Fibroblast of lung (primary cell): Measurements from ENCODE around the gene PSMD11. TPM values are rescaled to one million over a fixed set of nuclear protein-coding genes. Genes with fewer than 3 reads are reported as not detected.

Experiments used
- DNase-seq, 2 donors: peaks; one replicate each; pipeline versions ENCODE4 v3.0.0 to v3.0.0-alpha.2; 2010; ENCODE audit warnings: low read depth in 2 of 2
- H2AFZ ChIP-seq: 2 replicates; pipeline ENCODE4 v1.5.1; 2012; ENCODE audit warnings: low read length, control low read depth, inconsistent platforms
- H3K27ac ChIP-seq: 2 replicates; pipeline ENCODE4 v1.5.1; 2011; ENCODE audit warnings: low read length, control low read depth; ENCODE audit not compliant: insufficient read depth
- H3K27me3 ChIP-seq: 2 replicates; pipeline ENCODE4 v1.5.1; 2011; ENCODE audit warnings: mild to moderate bottlenecking, low read length; ENCODE audit not compliant: control insufficient read depth, insufficient read depth
- H3K36me3 ChIP-seq: 2 replicates; pipeline ENCODE4 v1.5.1; 2011; ENCODE audit warnings: low read length; ENCODE audit not compliant: control insufficient read depth, insufficient read depth
- H3K4me1 ChIP-seq: 2 replicates; pipeline ENCODE4 v1.5.1; 2011; ENCODE audit warnings: low read length; ENCODE audit not compliant: control insufficient read depth, insufficient read depth; ENCODE audit errors: extremely low read depth
- H3K4me2 ChIP-seq: 2 replicates; pipeline ENCODE4 v1.5.1; 2011; ENCODE audit warnings: low read length, control low read depth; ENCODE audit not compliant: insufficient read depth; ENCODE audit errors: extremely low read depth
- H3K4me3 ChIP-seq, 4 experiments: fragments of 200-600 bp in 1 of 4; sonication (generic) in 1 of 4; replicated peaks in 1 of 4; 2 replicates each; pipeline ENCODE4 v1.5.1; 2011 to 2016; ENCODE audit warnings: low read length in 4 of 4, low read depth in 3 of 4, mild to moderate bottlenecking in 3 of 4, control low read depth in 2 of 4, inconsistent platforms in 1 of 4, mixed read lengths in 1 of 4; ENCODE audit not compliant: insufficient read depth in 1 of 4; ENCODE audit errors: control extremely low read depth in 1 of 4
- H3K79me2 ChIP-seq: 2 replicates; pipeline ENCODE4 v1.5.1; 2012; ENCODE audit warnings: mild to moderate bottlenecking, low read length, inconsistent platforms; ENCODE audit not compliant: control insufficient read depth, insufficient read depth
- H3K9ac ChIP-seq: 2 replicates; pipeline ENCODE4 v1.5.1; 2011; ENCODE audit warnings: mild to moderate bottlenecking, low read length, control low read depth; ENCODE audit not compliant: insufficient read depth
- H3K9me3 ChIP-seq: 2 replicates; pipeline ENCODE4 v1.5.1; 2012; ENCODE audit warnings: low read depth, low read length; ENCODE audit not compliant: control insufficient read depth, insufficient read depth
- H4K20me1 ChIP-seq: 2 replicates; pipeline ENCODE4 v1.5.1; 2011; ENCODE audit warnings: low read length; ENCODE audit not compliant: control insufficient read depth, insufficient read depth; ENCODE audit errors: extremely low read depth
- EZH2 ChIP-seq: IDR thresholded peaks from 2 replicates; pipeline ENCODE4 v1.5.1; 2012; ENCODE audit warnings: low read length, control low read depth, mild to moderate bottlenecking; ENCODE audit errors: missing control alignments
- polyA plus RNA-seq, 2 donors: library from polyadenylated mRNA; depleted of rRNA in 1 of 2; stranded (reverse) in 1 of 2; unstranded in 1 of 2; fragments of >200 nt; gene quantifications; 2 replicates each; pipeline ENCODE4 v1.2.1, GENCODE V29; 2011 to 2012; ENCODE audit warnings: missing spikeins in 1 of 2
- total RNA-seq: library from RNA; depleted of rRNA; stranded (reverse); fragments of >200 nt; gene quantifications from 2 replicates; pipeline ENCODE4 v1.2.1, GENCODE V29; 2014
- TF ChIP-seq, protein P1 (sequence below), 2 donors: IDR thresholded peaks in 1 of 2; conservative IDR thresholded peaks in 1 of 2; 1 replicate in 1 of 2; 2 replicates in 1 of 2; pipeline ENCODE4 v1.5.1; 2011 to 2012; ENCODE audit warnings: low read length in 2 of 2, control low read depth in 1 of 2, inconsistent platforms in 1 of 2, low read depth in 1 of 2, mild to moderate bottlenecking in 1 of 2

Gene PSMD11
- total and polyA plus RNA-seq, 2 donors (not counting 1 experiment from before 2014, with no cell fraction given): 74.1 to 77.9 TPM

DNA sequence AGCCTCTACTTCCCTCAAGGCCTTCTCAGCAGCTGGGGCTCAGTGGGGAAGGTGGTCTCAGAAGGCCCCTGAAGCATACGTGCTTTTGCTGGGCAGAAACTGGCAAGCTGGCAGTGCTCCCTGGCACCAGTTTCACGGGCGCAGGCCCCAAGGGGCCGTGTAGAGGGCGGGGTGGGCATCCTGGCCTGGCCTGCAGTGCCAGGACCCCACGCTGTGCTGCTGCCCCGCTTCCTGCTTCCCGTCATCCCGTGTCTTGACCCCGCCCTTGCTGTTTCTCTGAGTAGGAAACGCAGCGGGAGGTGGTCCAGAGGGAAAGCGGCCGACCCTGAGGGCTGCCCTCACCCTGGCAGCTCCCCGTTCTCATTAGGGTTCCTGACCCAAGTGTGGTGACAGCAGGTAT, 49.3 kb downstream of the PSMD11 start:
- Histone ChIP-seq H3K36me3 (no peaks in the 10 kb centered on the region), H3K4me1 (peaks cover 4% of the 10 kb centered on the region), H4K20me1 (no peaks in the 10 kb centered on the region), H3K27ac (no peak overlapping the region), H3K9ac (no peak overlapping the region), H3K4me2 (no peak overlapping the region), H3K27me3 (no peaks in the 10 kb centered on the region), H3K9me3 (no peaks in the 10 kb centered on the region), H3K4me3 (no peak overlapping the region), H2AFZ (no peak overlapping the region), H3K79me2 (no peaks in the 10 kb centered on the region)
- DNase-seq: no peak
- TF ChIP-seq EZH2: no peak
- TF ChIP-seq, protein P1, sequence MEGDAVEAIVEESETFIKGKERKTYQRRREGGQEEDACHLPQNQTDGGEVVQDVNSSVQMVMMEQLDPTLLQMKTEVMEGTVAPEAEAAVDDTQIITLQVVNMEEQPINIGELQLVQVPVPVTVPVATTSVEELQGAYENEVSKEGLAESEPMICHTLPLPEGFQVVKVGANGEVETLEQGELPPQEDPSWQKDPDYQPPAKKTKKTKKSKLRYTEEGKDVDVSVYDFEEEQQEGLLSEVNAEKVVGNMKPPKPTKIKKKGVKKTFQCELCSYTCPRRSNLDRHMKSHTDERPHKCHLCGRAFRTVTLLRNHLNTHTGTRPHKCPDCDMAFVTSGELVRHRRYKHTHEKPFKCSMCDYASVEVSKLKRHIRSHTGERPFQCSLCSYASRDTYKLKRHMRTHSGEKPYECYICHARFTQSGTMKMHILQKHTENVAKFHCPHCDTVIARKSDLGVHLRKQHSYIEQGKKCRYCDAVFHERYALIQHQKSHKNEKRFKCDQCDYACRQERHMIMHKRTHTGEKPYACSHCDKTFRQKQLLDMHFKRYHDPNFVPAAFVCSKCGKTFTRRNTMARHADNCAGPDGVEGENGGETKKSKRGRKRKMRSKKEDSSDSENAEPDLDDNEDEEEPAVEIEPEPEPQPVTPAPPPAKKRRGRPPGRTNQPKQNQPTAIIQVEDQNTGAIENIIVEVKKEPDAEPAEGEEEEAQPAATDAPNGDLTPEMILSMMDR (conservative IDR thresholded peaks at IDR 0.05 in 1 of 2, IDR thresholded peaks at IDR 0.05 in 1 of 2; ENCODE audit: low read depth in 1 of 2, low read length in 2 of 2): no peak

DNA sequence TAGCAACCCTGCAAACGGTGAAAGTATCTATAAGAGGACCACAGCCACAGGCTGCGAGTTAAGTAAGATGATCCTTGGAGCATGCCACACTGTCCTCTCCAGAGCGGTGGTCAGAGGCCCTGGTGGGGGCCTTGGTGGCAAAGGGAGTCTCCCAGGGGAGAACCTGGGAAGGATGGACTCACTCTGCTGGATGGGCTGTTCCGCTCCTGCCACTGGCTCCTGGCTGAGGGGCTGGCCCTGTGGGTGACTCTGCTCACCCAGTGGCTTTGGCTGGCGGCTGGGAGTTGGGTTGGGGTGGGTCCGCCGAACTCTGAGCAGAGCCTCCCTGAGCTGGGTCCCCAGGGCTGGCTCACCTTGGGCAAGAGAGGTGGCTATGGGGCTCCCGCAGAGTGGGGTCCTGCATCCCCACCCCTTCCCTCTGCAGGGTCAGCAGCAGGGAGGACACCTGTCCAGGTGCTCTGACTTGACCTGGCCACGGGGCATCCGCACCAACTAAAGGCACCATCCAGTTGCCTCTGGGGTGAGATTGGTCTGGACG, 49.7 kb downstream of the PSMD11 start:
- Histone ChIP-seq H3K4me3 (no peak overlapping the region), H3K9me3 (no peaks in the 10 kb centered on the region), H3K27me3 (no peaks in the 10 kb centered on the region), H4K20me1 (no peaks in the 10 kb centered on the region), H3K79me2 (no peaks in the 10 kb centered on the region), H2AFZ (no peak overlapping the region), H3K27ac (no peak overlapping the region), H3K36me3 (no peaks in the 10 kb centered on the region), H3K9ac (no peak overlapping the region), H3K4me2 (no peak overlapping the region), H3K4me1 (peaks cover 4% of the 10 kb centered on the region)
- DNase-seq: no peak
- TF ChIP-seq, protein P1 (conservative IDR thresholded peaks at IDR 0.05 in 1 of 2, IDR thresholded peaks at IDR 0.05 in 1 of 2; ENCODE audit: low read depth in 1 of 2, low read length in 2 of 2): no peak
- TF ChIP-seq EZH2: no peak

DNA sequence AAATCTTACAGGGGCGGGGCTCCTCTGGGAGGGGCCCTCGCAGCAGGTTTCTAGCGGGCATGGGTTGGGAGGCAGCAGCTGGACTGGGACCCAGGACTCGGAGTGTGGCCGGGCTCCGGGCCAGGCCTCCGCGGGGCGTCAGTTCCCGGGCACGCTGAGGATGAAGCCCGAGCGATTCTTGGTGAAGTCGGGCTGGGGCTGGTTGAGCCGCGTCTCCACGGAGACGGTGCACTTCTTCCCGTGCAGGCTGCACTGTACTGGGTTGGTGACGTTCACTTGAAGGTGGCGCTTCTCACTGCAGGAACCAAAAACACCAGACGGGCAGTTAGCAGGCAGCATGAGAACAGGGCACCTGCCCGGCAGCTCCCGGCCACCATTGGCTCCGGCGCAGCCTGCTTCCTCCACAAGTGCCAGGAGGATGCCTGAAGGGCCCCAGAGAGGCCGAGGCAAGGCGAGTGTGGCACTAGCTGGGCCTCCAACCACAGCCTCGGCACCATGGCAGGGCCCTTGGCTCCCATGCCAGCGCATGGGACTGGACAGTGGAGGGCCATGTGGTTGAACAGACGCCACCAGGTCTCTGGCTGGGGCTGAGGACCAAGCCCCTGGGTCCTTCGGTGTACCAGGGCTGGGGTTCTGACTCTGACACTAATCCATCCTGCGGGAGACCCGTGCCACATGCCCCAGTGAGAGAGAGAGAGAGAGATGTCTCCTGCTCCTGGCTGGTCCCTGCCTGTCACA, 50.5 kb downstream of the PSMD11 start:
- Histone ChIP-seq H3K4me1 (peaks cover 4% of the 10 kb centered on the region), H2AFZ (no peak overlapping the region), H3K9ac (no peak overlapping the region), H3K27me3 (no peaks in the 10 kb centered on the region), H3K79me2 (no peaks in the 10 kb centered on the region), H3K4me2 (peak overlapping the region; percentile 35), H4K20me1 (no peaks in the 10 kb centered on the region), H3K4me3 (no peak overlapping the region), H3K27ac (no peak overlapping the region), H3K36me3 (no peaks in the 10 kb centered on the region), H3K9me3 (no peaks in the 10 kb centered on the region)
- TF ChIP-seq, protein P1 (conservative IDR thresholded peaks at IDR 0.05 in 1 of 2, IDR thresholded peaks at IDR 0.05 in 1 of 2; ENCODE audit: low read depth in 1 of 2, low read length in 2 of 2): no peak
- no peak for TF ChIP-seq EZH2
- peak in 1 of 2 donors; percentile 25 for DNase-seq
